Measurements from ENCODE around the gene ZNF821. TPM values are rescaled to one million over a fixed set of nuclear protein-coding genes. Genes with fewer than 3 reads are reported as not detected.

Gene ZNF821
- total RNA-seq, 1 experiment from 2014 or later, result 5.9 TPM

GRCh38 chr16:71851746-71852145 lies 32.2 kb downstream of the ZNF821 start:
- Histone ChIP-seq H3K27ac (no peak overlapping the region), H3K4me1 (replicated peaks; ENCODE audit: insufficient read depth) (peaks cover 8% of the 10 kb centered on the region), H3K36me3 (ENCODE audit: low read depth) (peaks cover 8% of the 10 kb centered on the region; the same call in 1 of the 2 replicates), H3K4me3 (no peak overlapping the region), H2AFZ (no peak overlapping the region), H4K20me1 (ENCODE audit: insufficient read depth) (0 out of 2 replicates have a peak, but pooled peaks cover 3% of the 10 kb centered on the region), H3F3A (ENCODE audit: insufficient read depth, low read depth) (no peaks in the 10 kb centered on the region), H3K79me2 (ENCODE audit: low read depth) (peaks cover 20% of the 10 kb centered on the region), H3K9me2 (ENCODE audit: insufficient read depth) (no peaks in the 10 kb centered on the region), H3K9me3 (ENCODE audit: insufficient read depth, low read depth) (no peaks in the 10 kb centered on the region), H3K4me2 (no peak overlapping the region), H3K27me3 (ENCODE audit: insufficient read depth, low read depth) (no peaks in the 10 kb centered on the region)
- ChIA-PET POLR2A (ENCODE audit: unreplicated experiment) (interaction anchor here (0.6 kb wide), 1 partner anchor 123 kb away, joined by 3 read pairs; no protein-coding TSS in a partner anchor), CTCF (no interaction called here)
- intact Hi-C loops (cut with micrococcal nuclease; ENCODE audit: unreplicated experiment), result no loop called here
- DNase-seq, result no peak
- TF ChIP-seq CTCF (conservative IDR thresholded peaks at IDR 0.05), result no peak
- no peak for TF ChIP-seq EZH2 (IDR thresholded peaks at IDR 0.05; ENCODE audit: low read depth)
- BruUV-seq (replicated peaks), result no TSS peak

GRCh38 chr16:71848622-71849021 lies 35.4 kb downstream of the ZNF821 start:
- no peak overlapping the region for H2AFZ ChIP-seq
- peaks cover 29% of the 10 kb centered on the region for H3K79me2 ChIP-seq (ENCODE audit: low read depth)
- CTCF ChIA-PET, result no interaction called here
- no peak overlapping the region for H3K4me3 ChIP-seq
- H3K27me3 ChIP-seq (ENCODE audit: insufficient read depth, low read depth), result no peaks in the 10 kb centered on the region
- no peaks in the 10 kb centered on the region for H3K9me3 ChIP-seq (ENCODE audit: insufficient read depth, low read depth)
- DNase-seq, result no peak
- intact Hi-C loops (cut with micrococcal nuclease; ENCODE audit: unreplicated experiment), result no loop called here
- peaks cover 8% of the 10 kb centered on the region; the same call in 1 of the 2 replicates for H3K36me3 ChIP-seq (ENCODE audit: low read depth)
- H3K4me2 ChIP-seq, result no peak overlapping the region
- no TSS peak for BruUV-seq (replicated peaks)
- peaks cover 9% of the 10 kb centered on the region for H3K4me1 ChIP-seq (replicated peaks; ENCODE audit: insufficient read depth)
- H4K20me1 ChIP-seq (ENCODE audit: insufficient read depth), result no peaks in the 10 kb centered on the region
- TF ChIP-seq CTCF (conservative IDR thresholded peaks at IDR 0.05), result no peak
- TF ChIP-seq EZH2 (IDR thresholded peaks at IDR 0.05; ENCODE audit: low read depth), result no peak
- no peaks in the 10 kb centered on the region for H3K9me2 ChIP-seq (ENCODE audit: insufficient read depth)
- POLR2A ChIA-PET (ENCODE audit: unreplicated experiment), result no interaction called here
- peaks cover 4% of the 10 kb centered on the region; the same call in 1 of the 2 replicates for H3F3A ChIP-seq (ENCODE audit: insufficient read depth, low read depth)
- H3K27ac ChIP-seq, result no peak overlapping the region

- ChIA-PET POLR2A (ENCODE audit: unreplicated experiment) (no interaction called here), CTCF (interaction anchor here (1.1 kb wide), 1 partner anchor 114 kb away, joined by 4 read pairs; no protein-coding TSS in a partner anchor)
- H3F3A ChIP-seq (ENCODE audit: insufficient read depth, low read depth), result peaks cover 7% of the 10 kb centered on the region; the same call in 1 of the 2 replicates
- no peaks in the 10 kb centered on the region for H3K9me2 ChIP-seq (ENCODE audit: insufficient read depth)
- no peak for DNase-seq
- no TSS peak for BruUV-seq (replicated peaks)
- no peaks in the 10 kb centered on the region for H3K27me3 ChIP-seq (ENCODE audit: insufficient read depth, low read depth)
- H4K20me1 ChIP-seq (ENCODE audit: insufficient read depth), result no peaks in the 10 kb centered on the region
- H3K79me2 ChIP-seq (ENCODE audit: low read depth), result peaks cover 29% of the 10 kb centered on the region
- no peaks in the 10 kb centered on the region for H3K9me3 ChIP-seq (ENCODE audit: insufficient read depth, low read depth)
- peaks cover 9% of the 10 kb centered on the region for H3K4me1 ChIP-seq (replicated peaks; ENCODE audit: insufficient read depth)
- peak overlapping the region; percentile 97 for H3K4me2 ChIP-seq
- no peak overlapping the region for H3K27ac ChIP-seq
- H3K36me3 ChIP-seq (ENCODE audit: low read depth), result peaks cover 8% of the 10 kb centered on the region; the same call in 1 of the 2 replicates
- TF ChIP-seq EZH2 (IDR thresholded peaks at IDR 0.05; ENCODE audit: low read depth), result no peak
- TF ChIP-seq CTCF (conservative IDR thresholded peaks at IDR 0.05), result no peak
- no peak overlapping the region for H2AFZ ChIP-seq
- peak overlapping the region; percentile 89 for H3K4me3 ChIP-seq
- intact Hi-C loops (cut with micrococcal nuclease; ENCODE audit: unreplicated experiment), result loop anchor here (2.0 kb wide), 1 partner anchor 36 kb away; no protein-coding TSS in a partner anchor
Observed at GRCh38 chr16:71847096-71847495, 36.9 kb downstream of the ZNF821 start.
